Heart left ventricle (tissue), 13 donors: ENCODE measurements around the gene DOCK4.

Source experiments
- CTCF ChIP-seq, 12 donors: fragments of 200-600 bp; sonication (generic) in 4 of 12; IDR thresholded peaks; one replicate each; pipeline versions ENCODE4 v1.5.0 to v1.8.0; 2018 to 2022; ENCODE audit warnings: antibody characterized with exemption in 12 of 12, mild to moderate bottlenecking in 5 of 12
- POLR2A ChIP-seq, 2 donors: fragments of 450-650 bp; IDR thresholded peaks; one replicate each; pipeline ENCODE4 v1.6.1; 2017; ENCODE audit warnings: antibody characterized with exemption in 2 of 2, mild to moderate bottlenecking in 2 of 2, moderate library complexity in 2 of 2
- donor health status: ischemic (EF 13 %, LVEDD 7.1; RV severe dilation, severe dysfunction).
- donor health status: DM: no; HTN: yes; CAD: no.
- donor health status: DM: no; HTN: no; CAD: no.
- donor health status: ischemic (EF 25% LVEDD 6.9; RV normal size, moderate dysfunction).
- donor health status: ischemic (EF 25% LVEDD 5.7; RV mildly dilated, moderate dysfunction).
- donor health status: ischemic (EF 35%, LVEDD 5.7; RV mildly dilated, moderate dysfunction).
- donor health status: nonischemic (EF 11% LVEDD 7.7; RV severe dilation, severe dysfunction).
- donor health status: DM: yes; HTN: yes; CAD: no.
- donor health status: PGD.
- donor health status: ischemic (EF 29% LVEDD 5.4; RV normal size, mild dysfunction).
- donor health status: nonischemic (EF 23%, LVEDD 6.1; RV moderate dilation, normal function).

- TF ChIP-seq CTCF (IDR thresholded peaks at IDR 0.05) = no peak
- no peak for TF ChIP-seq POLR2A (IDR thresholded peaks at IDR 0.05)
These were observed 136.3 kb downstream of the DOCK4 start for GRCh38 chr7:112069879-112070321.
